Rectal smooth muscle tissue (tissue), 1 donor: ENCODE measurements around the gene ADCY10.
"Not testable (repeated sequence)": the region's sequence is repeated elsewhere in the genome, so short reads cannot be mapped to it uniquely, and the experiment has no call there.

ENCODE experiments used
- H3K27ac ChIP-seq: one replicate; pipeline ENCODE4 v1.7.0; 2013; ENCODE audit warnings: low read depth, low read length, inconsistent platforms
- H3K27me3 ChIP-seq: one replicate; pipeline ENCODE4 v1.7.0; 2013; ENCODE audit warnings: low read length; ENCODE audit not compliant: control insufficient read depth, insufficient read depth
- H3K36me3 ChIP-seq: one replicate; pipeline ENCODE4 v1.7.0; 2013; ENCODE audit warnings: low read length; ENCODE audit not compliant: control insufficient read depth, insufficient read depth
- H3K4me1 ChIP-seq: one replicate; pipeline ENCODE4 v1.7.0; 2013; ENCODE audit warnings: low read length; ENCODE audit not compliant: control insufficient read depth, insufficient read depth
- H3K4me3 ChIP-seq: one replicate; pipeline ENCODE4 v1.7.0; 2013; ENCODE audit warnings: low read length
- H3K9ac ChIP-seq: one replicate; pipeline ENCODE4 v1.7.0; 2013; ENCODE audit warnings: low read length

ADCY10 gene

DNA sequence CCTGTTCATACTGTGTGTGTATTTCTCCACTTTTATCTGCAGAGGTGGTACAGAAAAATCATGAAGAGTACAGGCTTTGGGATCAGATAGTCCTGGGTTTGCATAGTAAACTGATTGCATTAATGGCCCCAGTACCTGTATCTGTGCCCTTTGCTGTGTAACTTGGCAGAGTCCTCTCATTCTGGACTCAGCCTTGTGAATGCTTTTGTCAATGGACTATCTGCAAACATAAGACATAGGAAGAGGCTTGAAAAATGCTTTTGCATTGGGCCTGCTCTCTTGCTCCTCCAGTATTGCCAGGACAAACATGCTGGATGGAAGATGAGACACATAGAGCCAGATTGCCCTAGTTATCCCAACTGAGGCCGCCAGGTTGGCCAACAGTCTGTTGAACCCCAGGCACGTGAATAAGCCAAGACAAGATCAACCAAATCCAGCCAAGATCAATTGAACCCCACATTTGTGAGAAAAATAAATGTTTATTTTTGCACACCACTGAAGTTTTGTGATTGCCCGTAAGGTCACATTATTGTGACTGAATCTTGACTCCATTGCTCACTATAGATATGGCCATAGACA, 37.2 kb downstream of the ADCY10 start:
- Histone ChIP-seq H3K36me3 (no peaks in the 10 kb centered on the region), H3K4me3 (no peak overlapping the region), H3K27me3 (no peaks in the 10 kb centered on the region), H3K9ac (no peak overlapping the region), H3K27ac (no peak overlapping the region), H3K4me1 (no peaks in the 10 kb centered on the region)

DNA sequence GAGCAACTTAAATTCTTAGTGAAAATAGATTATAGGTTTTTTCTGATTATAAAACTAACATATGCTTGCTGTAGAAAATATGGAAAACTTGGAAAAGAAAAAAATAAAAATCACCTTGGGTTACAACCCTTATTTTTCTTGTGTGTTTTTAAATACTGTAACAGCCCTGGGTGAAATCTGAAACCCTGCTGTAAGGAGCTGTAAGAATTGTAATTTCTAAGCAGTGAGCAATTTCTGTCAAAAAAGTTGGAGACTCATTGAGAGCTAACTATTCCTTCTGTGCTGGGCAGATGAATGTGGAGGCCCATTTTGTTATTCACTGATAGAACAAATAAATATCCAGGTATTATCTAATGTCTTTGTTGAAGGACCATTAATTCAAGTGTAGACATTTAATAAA, 42.6 kb downstream of the ADCY10 start:
- Histone ChIP-seq H3K27ac (no peak overlapping the region), H3K36me3 (no peaks in the 10 kb centered on the region), H3K27me3 (no peaks in the 10 kb centered on the region), H3K4me3 (no peak overlapping the region), H3K9ac (no peak overlapping the region), H3K4me1 (no peaks in the 10 kb centered on the region)

GRCh38 chr1:167869157-167870001, 44.6 kb downstream of the ADCY10 start:
- H3K27ac ChIP-seq, H3K4me3 ChIP-seq, H3K36me3 ChIP-seq: not testable (repeated sequence)

DNA sequence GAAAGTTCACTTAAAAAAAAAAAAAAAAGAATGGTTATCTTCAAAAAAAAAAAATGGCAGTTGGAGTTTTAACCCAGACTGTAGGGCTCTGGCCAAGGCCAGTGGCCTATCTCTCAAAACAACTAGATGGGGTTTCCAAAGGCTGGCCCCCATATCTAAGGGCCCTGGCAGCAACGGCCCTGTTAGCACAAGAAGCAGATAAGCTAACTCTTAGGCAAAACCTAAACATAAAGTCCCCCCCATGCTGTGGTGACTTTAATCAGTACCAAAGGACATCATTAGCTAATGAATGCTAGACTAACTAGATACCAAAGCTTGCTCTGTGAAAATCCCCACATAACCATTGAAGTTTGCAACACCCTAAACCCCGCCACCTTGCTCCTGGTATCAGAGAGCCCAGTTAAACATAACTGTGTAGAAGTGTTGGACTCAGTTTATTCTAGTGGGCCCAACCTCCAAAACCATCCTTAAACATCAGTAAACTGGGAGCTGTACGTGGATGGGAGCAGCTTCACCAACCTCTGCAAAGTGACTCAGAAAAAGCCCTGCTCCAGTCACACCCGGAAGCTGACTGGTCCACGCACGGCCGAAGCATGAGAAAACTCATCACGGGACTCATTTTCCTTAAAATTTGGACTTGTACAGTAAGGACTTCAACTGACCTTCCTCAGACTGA, 47.1 kb downstream of the ADCY10 start:
- H3K36me3 ChIP-seq, H3K4me3 ChIP-seq, H3K27me3 ChIP-seq, H3K4me1 ChIP-seq, H3K27ac ChIP-seq, H3K9ac ChIP-seq: not testable (repeated sequence)

More at GRCh38 chr1:167869157-167870001, 44.6 kb downstream of the ADCY10 start:
- H3K27me3 ChIP-seq, H3K9ac ChIP-seq, H3K4me1 ChIP-seq: not testable (repeated sequence)

DNA sequence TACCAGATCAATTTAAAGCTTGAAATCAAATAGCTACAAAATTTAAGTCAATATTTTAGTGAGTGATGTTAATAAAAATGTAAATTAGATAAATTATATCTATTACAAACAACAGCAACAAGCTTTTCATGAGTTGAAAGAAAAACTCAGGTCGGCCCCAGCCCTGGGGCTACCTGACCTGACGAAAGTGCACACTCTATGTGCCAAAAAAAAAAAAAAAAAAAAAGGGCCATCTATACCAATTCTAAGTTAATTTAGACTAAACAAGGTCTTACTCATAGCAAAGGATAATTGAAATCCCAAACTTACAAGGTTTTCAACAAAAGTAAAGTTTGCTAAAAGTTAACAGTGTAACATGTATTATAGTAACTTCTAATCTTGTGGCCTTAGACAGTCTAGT, 47.6 kb downstream of the ADCY10 start:
- not testable (repeated sequence) for H3K27me3 ChIP-seq, H3K4me1 ChIP-seq, H3K9ac ChIP-seq, H3K4me3 ChIP-seq, H3K27ac ChIP-seq, H3K36me3 ChIP-seq

- not testable (repeated sequence) for H3K9ac ChIP-seq, H3K4me1 ChIP-seq, H3K27ac ChIP-seq, H3K27me3 ChIP-seq, H3K4me3 ChIP-seq, H3K36me3 ChIP-seq
Observed at GRCh38 chr1:167865804-167866308, 48.1 kb downstream of the ADCY10 start.

DNA sequence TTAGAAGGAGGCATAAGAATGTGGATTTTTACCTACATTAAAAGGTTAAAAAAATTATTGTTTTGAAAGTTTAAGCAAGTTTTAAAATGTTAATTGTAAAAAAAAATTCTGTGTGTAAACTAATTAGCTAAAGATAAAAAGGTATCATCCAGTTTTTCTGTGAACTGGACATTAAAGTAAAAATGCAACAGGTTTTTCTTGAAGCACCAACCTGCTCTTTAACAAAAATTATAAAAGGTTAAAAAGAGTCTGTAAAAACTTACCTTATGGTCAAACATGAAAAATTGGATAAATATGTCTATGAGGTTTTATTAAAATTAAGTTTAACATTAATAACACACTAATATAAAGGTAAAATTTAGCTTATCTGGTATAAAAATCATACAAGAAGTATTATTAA, 48.7 kb downstream of the ADCY10 start:
- not testable (repeated sequence) for H3K27ac ChIP-seq, H3K9ac ChIP-seq, H3K4me3 ChIP-seq, H3K36me3 ChIP-seq, H3K4me1 ChIP-seq, H3K27me3 ChIP-seq

- H3K36me3 ChIP-seq = no peaks in the 10 kb centered on the region
- H3K4me1 ChIP-seq = no peaks in the 10 kb centered on the region
- H3K27ac ChIP-seq = no peak overlapping the region
- no peak overlapping the region for H3K9ac ChIP-seq
- H3K4me3 ChIP-seq = no peak overlapping the region
- no peaks in the 10 kb centered on the region for H3K27me3 ChIP-seq
Observed at GRCh38 chr1:167864392-167865032, 49.4 kb downstream of the ADCY10 start.

- H3K36me3 ChIP-seq = no peaks in the 10 kb centered on the region
- no peak overlapping the region for H3K9ac ChIP-seq
- no peak overlapping the region for H3K4me3 ChIP-seq
- no peak overlapping the region for H3K27ac ChIP-seq
- no peaks in the 10 kb centered on the region for H3K27me3 ChIP-seq
- no peaks in the 10 kb centered on the region for H3K4me1 ChIP-seq
Observed at GRCh38 chr1:167863921-167864279, 50.0 kb downstream of the ADCY10 start.

DNA sequence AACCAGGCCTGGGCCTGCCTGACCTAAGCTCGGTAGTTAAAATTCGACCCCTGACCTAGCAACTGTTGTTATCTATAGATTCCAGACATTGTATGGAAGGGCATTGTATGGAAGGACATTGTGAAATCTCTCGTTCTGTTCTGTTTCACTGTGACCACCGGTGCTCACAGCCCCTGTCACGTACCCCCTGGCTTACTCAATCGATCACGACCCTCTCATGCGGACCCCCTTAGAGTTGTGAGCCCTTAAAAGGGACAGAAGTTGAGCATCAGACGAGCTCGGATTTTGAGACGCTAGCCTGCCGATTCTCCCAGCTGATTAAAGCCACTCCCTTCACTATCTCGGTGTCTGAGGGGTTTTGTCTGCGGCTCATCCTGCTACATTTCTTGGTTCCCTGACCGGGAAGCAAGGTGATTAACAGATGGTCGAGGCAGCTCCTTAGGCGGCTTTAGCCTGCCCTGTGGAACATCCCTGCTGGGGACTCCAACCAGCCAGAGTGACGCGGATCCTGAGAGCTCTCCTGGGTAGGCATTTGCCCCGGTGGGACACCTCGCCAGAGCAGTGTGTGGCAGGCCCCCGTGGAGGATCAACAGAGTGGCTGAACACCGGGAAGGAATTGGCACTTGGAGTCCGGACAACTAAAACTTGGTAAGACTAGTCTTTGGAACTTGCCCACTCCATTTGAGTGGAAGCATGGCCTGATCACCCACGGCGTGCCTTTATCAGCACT, 50.6 kb downstream of the ADCY10 start:
- H3K4me3 ChIP-seq, H3K27me3 ChIP-seq, H3K4me1 ChIP-seq, H3K27ac ChIP-seq, H3K36me3 ChIP-seq, H3K9ac ChIP-seq: not testable (repeated sequence)

DNA sequence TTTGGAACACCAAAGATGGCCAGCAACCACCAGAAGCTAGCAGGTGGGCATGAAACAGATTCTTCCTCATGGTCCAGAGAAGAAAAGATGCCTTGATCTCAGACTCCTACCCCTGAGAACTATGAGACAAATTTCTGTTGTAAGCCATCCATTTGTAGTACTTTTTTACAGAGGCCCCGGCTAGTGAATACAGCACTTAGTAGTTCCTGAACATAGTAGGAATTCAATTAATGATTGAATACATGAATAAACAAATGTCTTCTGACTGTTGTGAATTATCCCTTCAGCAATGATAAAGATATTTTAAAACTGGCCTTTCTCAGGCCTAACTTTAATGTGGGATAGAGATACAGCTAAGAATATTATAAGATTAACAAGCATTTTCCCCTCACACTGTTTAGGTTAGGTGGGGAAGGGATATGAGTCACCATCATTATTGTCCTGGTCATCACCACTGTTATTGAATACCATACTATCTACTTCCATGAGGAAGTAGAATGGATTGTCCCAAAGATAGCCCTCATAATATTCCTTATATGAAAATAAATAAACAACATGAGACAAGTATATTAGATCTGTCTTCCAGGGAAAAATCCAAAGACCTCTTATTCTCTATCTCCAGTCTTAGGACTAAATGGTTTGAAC, 51.4 kb downstream of the ADCY10 start:
- Histone ChIP-seq H3K27me3 (no peaks in the 10 kb centered on the region), H3K4me1 (no peaks in the 10 kb centered on the region), H3K9ac (no peak overlapping the region), H3K27ac (no peak overlapping the region), H3K4me3 (no peak overlapping the region), H3K36me3 (no peaks in the 10 kb centered on the region)
